Measurements from ENCODE around the gene CDC25B. TPM values are rescaled to one million over a fixed set of nuclear protein-coding genes. Genes with fewer than 3 reads are reported as not detected.

The CDC25B gene
- total and polyA plus RNA-seq, 2 donors (not counting 3 experiments of a cell fraction or from before 2014, with no cell fraction given) = 46.7 to 76.5 TPM

DNA sequence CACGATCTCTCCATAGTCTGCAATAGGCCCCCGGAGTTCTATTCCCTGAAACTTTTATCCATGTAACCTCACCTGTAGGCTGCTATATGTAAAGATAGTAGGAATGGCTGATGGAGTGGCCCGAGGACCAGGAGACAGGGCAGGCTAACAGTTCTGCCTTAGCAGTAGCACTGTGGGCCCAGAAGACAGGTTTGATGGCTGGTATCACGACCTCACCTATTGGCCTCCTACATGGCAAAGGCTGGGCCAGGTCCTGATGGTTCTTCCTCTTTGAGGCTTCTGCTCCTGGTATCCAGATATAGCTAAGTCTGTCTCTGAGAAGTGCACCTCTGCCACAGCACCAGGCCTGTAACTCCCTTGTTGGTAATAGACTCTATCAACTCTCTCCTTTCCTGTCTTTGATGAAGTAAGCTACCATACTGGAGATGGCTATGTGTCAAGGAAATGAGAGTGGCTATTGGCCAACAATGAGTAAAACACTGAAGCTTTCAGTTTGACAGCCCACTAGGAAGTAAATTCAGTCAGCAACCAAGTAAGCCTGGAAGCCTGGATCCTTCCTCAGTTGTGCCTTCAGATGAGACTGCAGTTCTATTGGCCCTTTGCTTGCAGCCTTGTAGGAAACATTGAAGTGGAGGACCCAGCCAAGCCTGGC is 20.5 kb upstream of the CDC25B start:
- TF ChIP-seq, protein P1, sequence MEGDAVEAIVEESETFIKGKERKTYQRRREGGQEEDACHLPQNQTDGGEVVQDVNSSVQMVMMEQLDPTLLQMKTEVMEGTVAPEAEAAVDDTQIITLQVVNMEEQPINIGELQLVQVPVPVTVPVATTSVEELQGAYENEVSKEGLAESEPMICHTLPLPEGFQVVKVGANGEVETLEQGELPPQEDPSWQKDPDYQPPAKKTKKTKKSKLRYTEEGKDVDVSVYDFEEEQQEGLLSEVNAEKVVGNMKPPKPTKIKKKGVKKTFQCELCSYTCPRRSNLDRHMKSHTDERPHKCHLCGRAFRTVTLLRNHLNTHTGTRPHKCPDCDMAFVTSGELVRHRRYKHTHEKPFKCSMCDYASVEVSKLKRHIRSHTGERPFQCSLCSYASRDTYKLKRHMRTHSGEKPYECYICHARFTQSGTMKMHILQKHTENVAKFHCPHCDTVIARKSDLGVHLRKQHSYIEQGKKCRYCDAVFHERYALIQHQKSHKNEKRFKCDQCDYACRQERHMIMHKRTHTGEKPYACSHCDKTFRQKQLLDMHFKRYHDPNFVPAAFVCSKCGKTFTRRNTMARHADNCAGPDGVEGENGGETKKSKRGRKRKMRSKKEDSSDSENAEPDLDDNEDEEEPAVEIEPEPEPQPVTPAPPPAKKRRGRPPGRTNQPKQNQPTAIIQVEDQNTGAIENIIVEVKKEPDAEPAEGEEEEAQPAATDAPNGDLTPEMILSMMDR (IDR thresholded peaks at IDR 0.05; ENCODE audit: extremely low read depth in 1 of 2, insufficient read depth in 1 of 2, low read depth in 1 of 2, low read length in 2 of 2) = no peak
- no peak for TF ChIP-seq JUN (IDR thresholded peaks at IDR 0.05; ENCODE audit: borderline replicate concordance, insufficient read depth, insufficient read length, low read depth)
- TF ChIP-seq FOS (IDR thresholded peaks at IDR 0.05; ENCODE audit: borderline replicate concordance, insufficient read depth, low read length) = no peak
- no peak for TF ChIP-seq POLR2AphosphoS5 (IDR thresholded peaks at IDR 0.05; ENCODE audit: insufficient read depth, low read depth, low read length)
- TF ChIP-seq, protein P2, sequence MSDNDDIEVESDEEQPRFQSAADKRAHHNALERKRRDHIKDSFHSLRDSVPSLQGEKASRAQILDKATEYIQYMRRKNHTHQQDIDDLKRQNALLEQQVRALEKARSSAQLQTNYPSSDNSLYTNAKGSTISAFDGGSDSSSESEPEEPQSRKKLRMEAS (IDR thresholded peaks at IDR 0.05; ENCODE audit: insufficient read depth, insufficient read length) = no peak
- no peak for TF ChIP-seq EZH2 (IDR thresholded peaks at IDR 0.05; ENCODE audit: borderline replicate concordance, low read depth, low read length, severe bottlenecking)
- no peak for TF ChIP-seq POLR2A (IDR thresholded peaks at IDR 0.05; ENCODE audit: low read depth, low read length)
- no peak for TF ChIP-seq MYC (IDR thresholded peaks at IDR 0.05; ENCODE audit: low read depth, low read length)
- TF ChIP-seq GATA2 (IDR thresholded peaks at IDR 0.05; ENCODE audit: insufficient read depth, insufficient read length, low read depth, low read length) = no peak

More for the DNA sequence above, 20.5 kb upstream of the CDC25B start:
- H3K9ac ChIP-seq (replicated peaks; ENCODE audit: extremely low read depth, insufficient read depth, low read length) = no peak overlapping the region
- H3K9me1 ChIP-seq (replicated peaks; ENCODE audit: control insufficient read depth, extremely low read depth, insufficient read depth, low read length) = no peaks in the 10 kb centered on the region
- DNase-seq (ENCODE audit: low read depth, low spot score) = no peak
- H3K79me2 ChIP-seq (ENCODE audit: control insufficient read depth, insufficient read depth, low read length) = no peaks in the 10 kb centered on the region
- no peaks in the 10 kb centered on the region for H3K36me3 ChIP-seq (ENCODE audit: control insufficient read depth in 2 of 2, extremely low read depth in 1 of 2, insufficient read depth in 2 of 2, low read length in 2 of 2)
- CTCF ChIA-PET = interaction anchor here (1.1 kb wide), 2 partner anchors 43 to 98 kb away, joined by 3 read pairs; no protein-coding TSS in a partner anchor
- no peak overlapping the region for H3K4me3 ChIP-seq (replicated peaks in 1 of 3; ENCODE audit: insufficient read depth in 1 of 3, low read depth in 1 of 3, low read length in 3 of 3)
- no peaks in the 10 kb centered on the region for H4K20me1 ChIP-seq (replicated peaks; ENCODE audit: control insufficient read depth, extremely low read depth, insufficient read depth, low read length)
- H3K27me3 ChIP-seq (ENCODE audit: control insufficient read depth in 2 of 2, insufficient read depth in 2 of 2, low read length in 2 of 2) = peaks cover 8 to 19% of the 10 kb centered on the region in 2 experiments
- H3K27ac ChIP-seq (ENCODE audit: insufficient read depth, low read depth, low read length) = no peak overlapping the region
- POLR2A ChIA-PET = no interaction called here
- no peak overlapping the region for H3K4me2 ChIP-seq (ENCODE audit: insufficient read depth, low read length)
- intact Hi-C loops (cut with micrococcal nuclease) = no loop called here
- H3K9me3 ChIP-seq (replicated peaks; ENCODE audit: control insufficient read depth, insufficient read depth, low read length) = no peaks in the 10 kb centered on the region
- no TSS peak for BruUV-seq (replicated peaks)
- H2AFZ ChIP-seq (ENCODE audit: low read depth, low read length) = no peak overlapping the region
- peak; percentile 44 for FAIRE-seq
- H3K4me1 ChIP-seq (ENCODE audit: control insufficient read depth, extremely low read depth, insufficient read depth, low read length) = peaks cover 12% of the 10 kb centered on the region
- dilution Hi-C loops (cut with MboI; ENCODE audit: extremely low pct_ligation_motif_present, low sequenced_read_pairs) = no loop called here
